ENCODE results near the gene PDS5A.

- no peak for TF ChIP-seq ZNF362 (CRISPR knock-in tag; IDR thresholded peaks at IDR 0.05; ENCODE audit: borderline replicate concordance)
- no peak for TF ChIP-seq ZNF740 (CRISPR knock-in tag; IDR thresholded peaks at IDR 0.05)
- no peak for TF ChIP-seq CTCF (CRISPR knock-in tag; IDR thresholded peaks at IDR 0.05)
Measured at GRCh38 chr4:39936565-39937418, 40.9 kb downstream of the PDS5A start.

Measured in HepG2 (cell line).